AG09319 (cell line): ENCODE results near the gene OR10T2.

Experiments used
- DNase-seq: peaks from one replicate; pipeline ENCODE4 v3.0.0-alpha.2; 2010; ENCODE audit warnings: low read depth; ENCODE audit errors: extremely low read depth
- CTCF ChIP-seq: IDR thresholded peaks from 2 replicates; pipeline ENCODE4 v1.5.1; 2011; ENCODE audit warnings: low read depth, mild to moderate bottlenecking, inconsistent platforms, low read length, moderate library complexity

Gene OR10T2

GRCh38 chr1:158414651-158415345, 15.5 kb upstream of the OR10T2 start:
- DNase-seq: no peak
- no peak for TF ChIP-seq CTCF

GRCh38 chr1:158407092-158407491, 7.8 kb upstream of the OR10T2 start:
- no peak for DNase-seq
- TF ChIP-seq CTCF: no peak

GRCh38 chr1:158400871-158401270, 1.6 kb upstream of the OR10T2 start:
- no peak for TF ChIP-seq CTCF
- DNase-seq: no peak

GRCh38 chr1:158396646-158397045, 2.6 kb downstream of the OR10T2 start:
- no peak for DNase-seq
- TF ChIP-seq CTCF: no peak

- TF ChIP-seq CTCF: no peak
- DNase-seq: no peak
Observed at GRCh38 chr1:158393476-158393875, 5.8 kb downstream of the OR10T2 start.

GRCh38 chr1:158391099-158391498, 8.2 kb downstream of the OR10T2 start:
- no peak for DNase-seq
- TF ChIP-seq CTCF: no peak

GRCh38 chr1:158390331-158390730, 8.9 kb downstream of the OR10T2 start:
- no peak for DNase-seq
- no peak for TF ChIP-seq CTCF
